GM10248 (cell line): Measurements from ENCODE around the gene KCNQ4.

ENCODE experiments used
- CTCF ChIA-PET: fragments of 300-600 bp; sonication (Branson Sonifier 250); formaldehyde crosslinking; extraction: SDS; loops from one replicate; lab custom pipeline; 2021; ENCODE audit warnings: antibody characterized with exemption; lab: Yijun Ruan, JAX
- POLR2A ChIA-PET: fragments of 350-650 bp; sonication (Branson Sonifier 250); formaldehyde crosslinking; extraction: SDS; loops from one replicate; lab custom pipeline; 2020; ENCODE audit warnings: antibody characterized with exemption; lab: Yijun Ruan, JAX
- DNase-seq: peaks from one replicate; pipeline ENCODE4 v3.0.0; 2012; ENCODE audit errors: extremely low spot score
- TF ChIP-seq, protein P1 (sequence below): IDR thresholded peaks from 2 replicates; pipeline ENCODE4 v1.5.1; 2012; ENCODE audit warnings: mild to moderate bottlenecking, low read depth; ENCODE audit errors: extremely low read depth, missing control alignments, control extremely low read depth

Gene KCNQ4

DNA sequence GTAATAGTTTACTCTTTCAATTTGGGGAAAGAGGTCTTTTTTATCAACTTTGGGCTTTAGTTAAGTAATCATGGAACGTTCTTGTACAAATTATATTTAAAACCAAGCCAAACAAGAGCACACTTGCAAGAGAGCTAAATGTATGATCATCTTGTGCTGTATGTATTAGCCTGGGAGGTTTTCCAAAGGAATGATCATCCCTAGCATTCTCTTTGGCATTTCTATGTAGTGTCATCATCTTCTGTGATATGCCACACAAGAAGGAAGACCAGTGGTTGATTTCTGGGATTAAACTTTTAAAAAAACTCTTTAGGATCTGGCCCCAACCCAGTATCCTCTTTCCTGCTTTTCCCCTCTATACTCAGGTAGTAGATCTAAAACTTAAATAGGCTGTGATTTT lies 38.4 kb upstream of the KCNQ4 start:
- TF ChIP-seq, protein P1, sequence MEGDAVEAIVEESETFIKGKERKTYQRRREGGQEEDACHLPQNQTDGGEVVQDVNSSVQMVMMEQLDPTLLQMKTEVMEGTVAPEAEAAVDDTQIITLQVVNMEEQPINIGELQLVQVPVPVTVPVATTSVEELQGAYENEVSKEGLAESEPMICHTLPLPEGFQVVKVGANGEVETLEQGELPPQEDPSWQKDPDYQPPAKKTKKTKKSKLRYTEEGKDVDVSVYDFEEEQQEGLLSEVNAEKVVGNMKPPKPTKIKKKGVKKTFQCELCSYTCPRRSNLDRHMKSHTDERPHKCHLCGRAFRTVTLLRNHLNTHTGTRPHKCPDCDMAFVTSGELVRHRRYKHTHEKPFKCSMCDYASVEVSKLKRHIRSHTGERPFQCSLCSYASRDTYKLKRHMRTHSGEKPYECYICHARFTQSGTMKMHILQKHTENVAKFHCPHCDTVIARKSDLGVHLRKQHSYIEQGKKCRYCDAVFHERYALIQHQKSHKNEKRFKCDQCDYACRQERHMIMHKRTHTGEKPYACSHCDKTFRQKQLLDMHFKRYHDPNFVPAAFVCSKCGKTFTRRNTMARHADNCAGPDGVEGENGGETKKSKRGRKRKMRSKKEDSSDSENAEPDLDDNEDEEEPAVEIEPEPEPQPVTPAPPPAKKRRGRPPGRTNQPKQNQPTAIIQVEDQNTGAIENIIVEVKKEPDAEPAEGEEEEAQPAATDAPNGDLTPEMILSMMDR: no peak
- CTCF ChIA-PET: interaction anchor here (0.9 to 2.4 kb wide), 5 partner anchors 13 to 115 kb away, joined by 3 to 11 read pairs (median 3); no protein-coding TSS in a partner anchor
- DNase-seq: no peak
- POLR2A ChIA-PET: no interaction called here

DNA sequence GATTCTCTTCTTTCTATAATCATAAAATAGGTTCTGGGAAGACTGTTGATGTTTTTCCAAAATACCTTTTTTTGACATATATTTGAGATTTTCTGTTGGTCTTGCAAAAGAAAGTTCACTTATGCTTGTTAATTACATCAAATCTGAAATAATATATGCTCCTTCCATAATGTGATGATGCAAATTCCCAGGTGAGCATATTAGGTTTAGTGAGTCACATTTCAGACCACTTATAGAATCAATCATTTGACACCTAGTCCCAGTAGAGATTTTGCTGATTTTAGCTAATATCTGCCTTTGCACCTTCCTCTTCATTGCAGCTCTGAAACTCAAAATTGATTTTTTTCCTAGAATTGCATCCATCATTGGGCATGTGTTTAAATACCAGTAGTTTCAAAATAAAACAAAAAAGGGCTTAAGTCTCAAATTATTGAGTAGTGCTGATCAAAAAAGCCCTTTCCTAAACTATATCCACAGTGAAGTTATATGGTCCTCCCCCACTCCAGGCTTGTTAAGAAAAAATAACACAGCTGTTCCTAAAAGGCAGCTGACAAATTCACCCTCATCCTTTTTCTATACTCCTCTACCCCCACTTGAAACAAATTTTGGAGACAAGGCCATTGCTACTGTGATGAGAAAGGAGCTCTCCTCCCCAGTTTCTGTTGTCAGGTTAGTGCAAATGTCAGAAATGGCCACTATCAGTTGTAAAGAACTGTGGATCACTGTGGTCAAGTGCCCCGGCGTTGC lies 37.1 kb upstream of the KCNQ4 start:
- TF ChIP-seq, protein P1: no peak
- ChIA-PET POLR2A (interaction anchor here (0.7 kb wide), 1 partner anchor 90 kb away, joined by 3 read pairs; no protein-coding TSS in a partner anchor), CTCF (interaction anchor here (1.2 to 3.7 kb wide), 7 partner anchors 11 to 103 kb away, joined by 3 to 27 read pairs (median 6); no protein-coding TSS in a partner anchor)
- no peak for DNase-seq

DNA sequence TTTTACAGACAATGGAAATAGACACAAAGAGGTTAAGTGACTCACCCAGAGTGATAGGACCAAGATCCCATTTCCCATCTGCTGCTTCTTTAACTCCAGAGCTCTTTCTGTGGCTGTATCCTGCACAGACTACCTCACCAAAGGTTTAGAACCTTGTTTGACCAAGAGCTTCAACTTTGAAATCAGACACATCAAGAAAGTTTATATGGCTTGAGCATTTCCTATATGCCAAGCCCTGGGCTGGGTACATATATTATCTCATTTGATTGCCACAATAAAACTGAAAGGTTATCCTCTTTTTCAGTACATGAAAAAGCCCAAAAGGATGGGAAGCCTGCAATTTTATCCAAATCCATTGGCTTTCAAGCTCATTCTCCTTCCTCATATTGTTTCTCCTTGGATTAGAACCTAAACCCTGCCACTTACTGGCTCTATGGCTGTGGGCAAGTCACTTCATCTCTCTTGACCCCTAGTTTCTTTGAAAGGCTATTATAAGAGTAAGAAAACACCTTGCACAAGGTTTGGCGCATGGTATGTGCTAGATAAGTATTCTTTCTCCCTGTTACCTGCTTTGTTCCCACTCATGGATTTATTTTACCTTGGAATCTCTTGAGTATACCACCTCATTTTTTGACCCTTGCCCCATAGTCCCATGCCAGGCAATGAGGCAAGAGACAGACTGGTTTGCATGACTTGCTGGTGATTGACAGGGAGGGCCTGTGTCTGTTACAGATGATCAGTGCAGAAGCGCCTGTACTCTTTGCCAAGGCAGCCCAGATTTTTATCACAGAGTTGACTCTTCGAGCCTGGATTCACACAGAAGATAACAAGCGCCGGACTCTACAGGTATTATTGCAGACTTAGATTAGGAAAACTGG lies 34.5 kb upstream of the KCNQ4 start:
- no peak for DNase-seq
- ChIA-PET POLR2A (no interaction called here), CTCF (interaction anchor here (0.7 to 3.7 kb wide), 6 partner anchors 9 to 101 kb away, joined by 3 to 27 read pairs (median 3); no protein-coding TSS in a partner anchor)
- TF ChIP-seq, protein P1: no peak

DNA sequence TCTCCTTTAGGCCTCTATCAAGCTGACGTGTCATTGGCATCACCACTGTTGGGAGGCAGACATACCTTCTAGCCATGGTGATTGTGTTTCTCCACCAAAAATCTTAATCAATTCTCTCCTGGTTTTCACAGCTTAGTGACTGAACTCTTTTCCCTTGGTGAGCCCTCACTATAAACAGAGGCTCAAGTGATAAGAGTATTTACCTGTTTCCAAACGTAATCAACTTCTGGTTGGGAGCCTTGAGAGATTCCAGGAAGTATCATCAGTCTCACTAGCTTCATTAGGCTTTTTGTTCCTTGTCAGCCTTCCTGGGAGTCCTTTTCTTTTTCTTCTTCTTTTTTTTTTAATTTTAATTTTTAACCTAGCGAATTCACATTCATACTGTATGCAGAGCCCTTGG lies 33.8 kb upstream of the KCNQ4 start:
- CTCF ChIA-PET: interaction anchor here (1.1 to 3.7 kb wide), 2 partner anchors 15 to 24 kb away, joined by 3 to 27 read pairs; no protein-coding TSS in a partner anchor

DNA sequence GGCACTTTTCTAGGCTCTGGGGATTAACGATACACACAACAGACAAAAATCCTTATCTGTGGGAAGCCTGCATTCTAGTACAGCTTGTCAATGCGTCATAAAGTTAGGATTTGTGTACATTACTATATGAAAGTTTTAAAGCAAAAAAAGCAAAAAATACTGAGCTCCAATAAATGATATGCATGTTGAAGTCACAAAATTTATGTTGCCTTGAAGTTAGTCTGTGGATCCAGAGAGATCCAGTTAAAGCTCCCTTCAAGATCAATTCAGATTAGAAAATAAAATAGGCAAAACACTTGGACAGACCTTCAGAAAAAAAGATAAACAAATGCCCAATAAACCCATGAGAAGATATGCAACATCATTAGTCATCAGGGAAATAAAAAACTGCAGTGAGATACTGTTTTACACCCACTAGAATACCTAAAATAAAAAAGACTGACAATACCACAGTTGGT lies 33.1 kb upstream of the KCNQ4 start:
- TF ChIP-seq, protein P1: no peak

More for the DNA sequence above, 33.8 kb upstream of the KCNQ4 start:
- POLR2A ChIA-PET: no interaction called here
- DNase-seq: no peak
- TF ChIP-seq, protein P1: no peak

DNA sequence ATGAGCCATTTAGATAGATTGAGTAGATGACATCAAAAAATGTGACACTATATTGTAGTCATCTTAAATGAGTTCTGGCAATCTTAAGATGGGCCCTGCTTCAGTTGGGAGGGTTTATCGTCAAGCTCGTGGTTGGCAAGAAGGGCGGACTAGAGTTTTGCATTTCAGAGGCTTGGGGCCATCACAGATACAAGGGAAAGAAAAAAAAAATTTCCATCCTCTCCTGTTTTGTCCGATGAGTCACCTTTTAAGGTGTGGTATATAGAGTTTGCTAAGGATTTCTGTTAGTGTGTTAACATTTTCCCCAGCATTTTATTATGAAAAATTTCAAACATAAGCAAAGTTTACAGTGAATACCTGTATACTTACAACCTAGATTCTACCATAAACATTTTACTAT lies 31.8 kb upstream of the KCNQ4 start:
- POLR2A ChIA-PET: no interaction called here
- DNase-seq: no peak

More for the DNA sequence above, 33.1 kb upstream of the KCNQ4 start:
- ChIA-PET CTCF (interaction anchor here (1.1 kb wide), 1 partner anchor 16 kb away, joined by 3 read pairs; no protein-coding TSS in a partner anchor), POLR2A (no interaction called here)
- no peak for DNase-seq

More for the DNA sequence above, 31.8 kb upstream of the KCNQ4 start:
- CTCF ChIA-PET: interaction anchor here (15.4 kb wide), 1 partner anchor 22 kb away, joined by 232 read pairs; no protein-coding TSS in a partner anchor
- TF ChIP-seq, protein P1: no peak
